ENCODE measurements around the gene EVL. TPM values are rescaled to one million over a fixed set of nuclear protein-coding genes. Genes with fewer than 3 reads are reported as not detected.

The EVL gene
- total RNA-seq, 1 donor from 2014 or later, result 98.9 TPM

DNA sequence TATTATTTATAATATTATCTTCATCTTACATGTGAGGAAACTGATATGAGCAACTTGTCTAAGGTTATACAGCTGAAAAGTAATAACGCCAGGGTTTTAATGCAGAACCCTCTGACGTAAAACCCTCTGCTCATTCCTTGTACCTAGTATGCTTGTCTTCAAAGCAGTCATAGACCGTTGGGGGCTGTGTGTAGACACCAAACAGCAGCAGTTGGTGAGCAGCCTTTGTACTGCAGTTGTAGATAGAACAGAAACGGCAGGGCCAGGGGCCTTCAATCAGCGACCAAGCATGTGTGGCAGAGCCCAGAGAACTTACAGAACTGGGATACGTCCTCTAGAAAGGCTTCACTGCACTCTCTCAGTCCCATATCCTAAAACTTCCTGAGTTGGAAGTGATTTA, 28.1 kb downstream of the EVL start:
- H3K4me1 Mint-ChIP-seq (ENCODE audit: low read depth), result peaks cover 19% of the 10 kb centered on the region
- H3K27ac Mint-ChIP-seq (ENCODE audit: unreplicated experiment), result no peak overlapping the region
- TF ChIP-seq, protein P1, sequence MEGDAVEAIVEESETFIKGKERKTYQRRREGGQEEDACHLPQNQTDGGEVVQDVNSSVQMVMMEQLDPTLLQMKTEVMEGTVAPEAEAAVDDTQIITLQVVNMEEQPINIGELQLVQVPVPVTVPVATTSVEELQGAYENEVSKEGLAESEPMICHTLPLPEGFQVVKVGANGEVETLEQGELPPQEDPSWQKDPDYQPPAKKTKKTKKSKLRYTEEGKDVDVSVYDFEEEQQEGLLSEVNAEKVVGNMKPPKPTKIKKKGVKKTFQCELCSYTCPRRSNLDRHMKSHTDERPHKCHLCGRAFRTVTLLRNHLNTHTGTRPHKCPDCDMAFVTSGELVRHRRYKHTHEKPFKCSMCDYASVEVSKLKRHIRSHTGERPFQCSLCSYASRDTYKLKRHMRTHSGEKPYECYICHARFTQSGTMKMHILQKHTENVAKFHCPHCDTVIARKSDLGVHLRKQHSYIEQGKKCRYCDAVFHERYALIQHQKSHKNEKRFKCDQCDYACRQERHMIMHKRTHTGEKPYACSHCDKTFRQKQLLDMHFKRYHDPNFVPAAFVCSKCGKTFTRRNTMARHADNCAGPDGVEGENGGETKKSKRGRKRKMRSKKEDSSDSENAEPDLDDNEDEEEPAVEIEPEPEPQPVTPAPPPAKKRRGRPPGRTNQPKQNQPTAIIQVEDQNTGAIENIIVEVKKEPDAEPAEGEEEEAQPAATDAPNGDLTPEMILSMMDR (IDR thresholded peaks at IDR 0.05), result no peak
- H3K27me3 Mint-ChIP-seq (ENCODE audit: low read depth), result no peaks in the 10 kb centered on the region
- H3K36me3 Mint-ChIP-seq (ENCODE audit: low read depth), result peaks cover 5% of the 10 kb centered on the region
- no peaks in the 10 kb centered on the region for H3K9me3 Mint-ChIP-seq (ENCODE audit: low read depth)
- H3K4me3 Mint-ChIP-seq (ENCODE audit: unreplicated experiment), result no peak overlapping the region
- no peak for DNase-seq (ENCODE audit: low spot score)

GRCh38 chr14:100096656-100097055, 31.4 kb downstream of the EVL start:
- Mint-ChIP-seq H3K9me3 (ENCODE audit: low read depth) (no peaks in the 10 kb centered on the region), H3K36me3 (ENCODE audit: low read depth) (peaks cover 4% of the 10 kb centered on the region), H3K4me1 (ENCODE audit: low read depth) (peaks cover 36% of the 10 kb centered on the region), H3K4me3 (ENCODE audit: unreplicated experiment) (no peak overlapping the region), H3K27me3 (ENCODE audit: low read depth) (no peaks in the 10 kb centered on the region), H3K27ac (ENCODE audit: unreplicated experiment) (peak overlapping the region; percentile 60)
- TF ChIP-seq, protein P1 (IDR thresholded peaks at IDR 0.05), result no peak
- DNase-seq (ENCODE audit: low spot score), result no peak

GRCh38 chr14:100098171-100098570, 32.9 kb downstream of the EVL start:
- Mint-ChIP-seq H3K27ac (ENCODE audit: unreplicated experiment) (peak overlapping the region; percentile 46), H3K9me3 (ENCODE audit: low read depth) (no peaks in the 10 kb centered on the region), H3K4me3 (ENCODE audit: unreplicated experiment) (no peak overlapping the region), H3K27me3 (ENCODE audit: low read depth) (no peaks in the 10 kb centered on the region), H3K36me3 (ENCODE audit: low read depth) (peaks cover 4% of the 10 kb centered on the region), H3K4me1 (ENCODE audit: low read depth) (peaks cover 48% of the 10 kb centered on the region)
- TF ChIP-seq, protein P1 (IDR thresholded peaks at IDR 0.05), result no peak
- DNase-seq (ENCODE audit: low spot score), result no peak

DNA sequence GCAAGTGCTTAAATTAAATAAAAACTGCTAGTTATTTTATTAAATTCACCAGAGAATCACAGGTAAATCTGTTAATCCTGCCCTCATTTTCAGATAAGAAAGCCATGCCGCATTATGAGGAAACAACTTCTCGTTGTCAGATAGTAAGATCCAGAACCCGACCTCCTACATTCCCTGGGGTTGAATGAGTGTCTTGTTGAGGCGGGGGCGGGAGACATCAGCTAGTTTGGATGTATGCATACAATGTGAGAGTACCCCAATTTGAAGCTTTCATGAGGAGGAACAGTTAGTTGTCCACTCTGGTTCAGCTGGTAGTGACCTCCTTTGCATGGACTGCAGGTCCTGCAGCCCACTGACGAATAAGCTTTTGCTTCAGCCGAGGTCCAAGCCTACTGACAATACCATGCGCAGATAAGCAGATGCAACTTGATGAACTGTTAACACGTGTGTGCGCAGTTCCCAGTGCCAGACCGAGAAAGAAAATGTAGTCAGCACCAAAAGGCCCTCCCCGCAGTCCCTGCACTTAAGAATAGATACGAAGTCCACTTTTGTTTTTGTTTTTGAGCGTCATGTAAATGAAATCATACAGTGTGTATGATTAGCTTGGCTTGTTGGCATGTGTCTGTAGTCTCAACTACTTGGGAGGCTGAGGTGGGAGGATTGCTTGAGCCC, 34.9 kb downstream of the EVL start:
- Mint-ChIP-seq H3K4me1 (ENCODE audit: low read depth) (peaks cover 68% of the 10 kb centered on the region), H3K27ac (ENCODE audit: unreplicated experiment) (no peak overlapping the region), H3K4me3 (ENCODE audit: unreplicated experiment) (no peak overlapping the region), H3K36me3 (ENCODE audit: low read depth) (peaks cover 4% of the 10 kb centered on the region), H3K27me3 (ENCODE audit: low read depth) (no peaks in the 10 kb centered on the region), H3K9me3 (ENCODE audit: low read depth) (no peaks in the 10 kb centered on the region)
- TF ChIP-seq, protein P1 (IDR thresholded peaks at IDR 0.05), result no peak
- DNase-seq (ENCODE audit: low spot score), result no peak

DNA sequence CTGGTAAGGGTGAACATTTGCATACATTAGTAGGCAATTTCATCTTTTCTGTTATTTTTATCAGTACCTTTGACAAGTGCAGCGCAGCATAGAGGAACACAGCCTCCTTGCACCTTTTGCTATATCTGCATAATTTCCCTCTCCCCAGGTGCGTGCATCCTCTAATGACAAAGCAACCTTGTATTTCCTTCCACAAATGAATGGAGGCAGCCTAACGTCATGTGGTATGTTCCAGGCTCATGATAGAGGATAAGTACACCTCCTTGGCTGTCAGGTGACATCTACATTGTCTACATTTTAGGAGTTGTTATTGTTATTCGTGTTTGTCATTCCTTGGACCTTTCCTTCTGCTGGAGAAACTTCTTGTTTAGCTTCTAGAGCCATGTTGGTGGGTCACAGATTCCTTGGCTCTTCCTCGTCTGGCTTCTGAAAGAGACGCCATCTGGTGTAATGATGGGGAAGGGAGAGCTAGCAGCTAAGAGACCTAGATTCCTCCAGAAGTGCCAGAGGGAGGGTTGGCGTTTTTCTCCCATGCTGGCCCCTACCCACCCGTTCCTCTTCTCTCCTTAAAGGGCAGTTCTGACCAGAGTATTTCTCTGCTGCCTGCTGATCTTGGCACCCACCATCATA, 37.0 kb downstream of the EVL start:
- no peak overlapping the region for H3K4me3 Mint-ChIP-seq (ENCODE audit: unreplicated experiment)
- peaks cover 4% of the 10 kb centered on the region for H3K36me3 Mint-ChIP-seq (ENCODE audit: low read depth)
- H3K9me3 Mint-ChIP-seq (ENCODE audit: low read depth), result no peaks in the 10 kb centered on the region
- TF ChIP-seq, protein P1 (IDR thresholded peaks at IDR 0.05), result no peak
- no peak for DNase-seq (ENCODE audit: low spot score)
- no peaks in the 10 kb centered on the region for H3K27me3 Mint-ChIP-seq (ENCODE audit: low read depth)
- peaks cover 75% of the 10 kb centered on the region for H3K4me1 Mint-ChIP-seq (ENCODE audit: low read depth)
- H3K27ac Mint-ChIP-seq (ENCODE audit: unreplicated experiment), result peak overlapping the region; percentile 95

Measured in chondrocyte (in vitro differentiated cells).